ENCODE measurements around the gene TGFA. TPM values are rescaled to one million over a fixed set of nuclear protein-coding genes. Genes with fewer than 3 reads are reported as not detected.

The TGFA gene
- total RNA-seq, 1 experiment from 2014 or later = 43.3 TPM

GRCh38 chr2:70420143-70420542 lies 133.5 kb downstream of the TGFA start:
- no peak for DNase-seq (ENCODE audit: low spot score)

GRCh38 chr2:70418514-70418913 lies 135.1 kb downstream of the TGFA start:
- no peak for DNase-seq (ENCODE audit: low spot score)

- no peak for DNase-seq (ENCODE audit: low spot score)
Observed at GRCh38 chr2:70417011-70417410, 136.6 kb downstream of the TGFA start.

- DNase-seq (ENCODE audit: low spot score) = no peak
Observed at GRCh38 chr2:70412294-70413070, 141.1 kb downstream of the TGFA start.

- peak; percentile 11 for DNase-seq (ENCODE audit: low spot score)
Observed at GRCh38 chr2:70411483-70412125, 142.0 kb downstream of the TGFA start.

- peak; percentile 93 for DNase-seq (ENCODE audit: low spot score)
Observed at GRCh38 chr2:70403267-70404053, 150.2 kb downstream of the TGFA start.

- DNase-seq (ENCODE audit: low spot score) = no peak
Observed at GRCh38 chr2:70400539-70400938, 153.1 kb downstream of the TGFA start.

- no peak for DNase-seq (ENCODE audit: low spot score)
Observed at GRCh38 chr2:70399046-70399445, 154.6 kb downstream of the TGFA start.

Other genes with a start within 250 kb of the TGFA start
- 0.71 and 0.73 TPM in 2 replicates for gene ADD2, start 214.4 kb upstream of the TGFA start, total RNA-seq (2014; rRNA removed; shearing (Covaris generic))
- gene FIGLA, start 236.8 kb upstream of the TGFA start, total RNA-seq (2014; rRNA removed; shearing (Covaris generic)) = not detected in 2 replicates

Measured in HT-29 (cell line).